GM11168 (cell line): ENCODE data around the gene TMTC1.
"Not testable (repeated sequence)": the region's sequence is repeated elsewhere in the genome, so short reads cannot be mapped to it uniquely, and the experiment has no call there.

Experiments used
- in situ Hi-C: fragments of 300-500 bp; cut with MboI; formaldehyde crosslinking; loops from one replicate; pipeline ENCODE4 v1.12.0; 2022; ENCODE audit warnings: low sequenced_read_pairs; ENCODE audit not compliant: unreplicated experiment

The TMTC1 gene

DNA sequence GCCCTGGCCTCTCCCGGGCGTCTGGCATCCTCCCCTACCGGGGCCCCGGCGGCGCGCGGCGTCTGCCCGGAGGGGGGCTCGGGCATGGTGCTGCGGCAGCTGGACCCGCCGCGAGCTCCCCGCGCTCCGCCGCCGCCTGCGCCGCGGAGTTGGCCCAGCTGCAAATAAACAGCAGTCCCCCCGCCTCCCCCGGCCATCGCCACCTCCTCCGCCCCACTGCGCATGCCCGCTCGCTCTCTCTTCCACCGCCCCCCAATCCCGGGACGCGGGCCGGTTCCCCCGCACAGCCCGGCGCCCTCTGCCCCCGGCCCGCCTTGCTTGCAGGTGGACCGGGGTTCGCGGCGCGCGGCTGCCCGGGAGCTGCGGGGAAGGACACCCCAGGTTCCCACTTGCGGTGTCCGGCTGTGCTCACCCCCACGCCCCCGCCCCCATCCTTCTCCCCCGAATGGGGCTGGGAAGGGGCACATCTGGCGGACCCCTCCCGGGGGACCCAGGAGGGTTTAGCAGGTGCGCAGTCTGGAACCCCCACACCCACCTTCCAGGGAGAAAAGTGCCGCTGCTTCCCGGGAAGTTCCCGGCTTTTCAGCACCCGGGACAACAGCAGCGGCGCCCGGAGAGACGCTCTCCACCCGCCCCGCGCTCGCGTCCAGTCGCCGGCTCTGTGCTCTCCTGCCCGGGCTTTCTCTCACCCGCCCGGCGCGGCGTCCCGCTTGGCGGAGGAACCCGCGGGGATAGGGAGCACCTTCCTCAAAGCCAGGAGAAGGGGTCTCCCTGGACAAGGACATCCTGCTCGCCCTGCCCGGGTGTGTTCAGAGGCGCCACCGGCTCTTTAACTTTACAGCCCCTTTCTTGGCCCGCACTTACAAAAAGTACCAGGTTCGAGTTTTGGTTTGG lies at the start of gene TMTC1:
Gene TMTC1, minus strand, starts transcription at position 170 of the 894 bp plus-strand sequence. CDS start 191 bp downstream, outside the sequence.
- in situ Hi-C loops: no loop called here

DNA sequence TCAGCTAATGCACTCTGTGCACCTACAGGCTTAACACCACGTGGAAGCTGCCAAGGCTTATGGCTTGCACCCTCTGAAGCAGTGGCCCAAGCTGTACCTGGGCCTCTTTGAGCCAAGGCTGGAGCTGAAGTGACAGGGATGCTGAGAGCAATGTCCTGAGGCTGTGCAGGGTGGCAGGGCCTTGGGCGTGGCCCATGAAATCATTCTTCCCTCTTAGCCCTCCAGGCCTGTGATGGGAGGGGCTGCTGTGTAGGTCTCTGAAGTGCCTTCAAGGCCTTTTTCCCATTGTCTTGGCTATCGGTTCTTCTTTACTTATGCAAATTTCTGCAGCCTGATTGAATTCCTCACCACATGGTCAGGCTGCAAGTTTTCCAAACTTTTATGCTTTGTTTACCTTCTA lies 47.4 kb upstream of the TMTC1 start:
- in situ Hi-C loops: no loop called here

DNA sequence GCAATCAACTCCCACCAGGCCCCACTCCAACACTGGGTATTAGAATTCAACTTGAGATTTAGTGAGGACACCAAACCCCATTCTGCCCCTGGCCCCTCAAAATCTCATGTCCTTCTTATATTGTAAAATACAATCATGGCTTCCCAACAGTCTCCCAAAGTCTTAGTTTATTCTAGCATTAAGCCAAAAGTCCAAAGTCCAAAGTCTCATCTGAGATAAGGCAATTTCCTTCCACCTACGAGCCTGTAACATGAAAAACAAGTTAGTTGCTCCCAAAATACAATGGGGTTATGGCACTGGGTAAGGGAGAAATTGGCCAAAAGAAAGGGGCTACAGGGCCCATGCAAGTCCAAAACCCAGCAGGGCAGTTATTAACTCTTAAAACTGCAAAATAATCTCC lies 46.6 kb upstream of the TMTC1 start:
- in situ Hi-C loops: no loop called here

DNA sequence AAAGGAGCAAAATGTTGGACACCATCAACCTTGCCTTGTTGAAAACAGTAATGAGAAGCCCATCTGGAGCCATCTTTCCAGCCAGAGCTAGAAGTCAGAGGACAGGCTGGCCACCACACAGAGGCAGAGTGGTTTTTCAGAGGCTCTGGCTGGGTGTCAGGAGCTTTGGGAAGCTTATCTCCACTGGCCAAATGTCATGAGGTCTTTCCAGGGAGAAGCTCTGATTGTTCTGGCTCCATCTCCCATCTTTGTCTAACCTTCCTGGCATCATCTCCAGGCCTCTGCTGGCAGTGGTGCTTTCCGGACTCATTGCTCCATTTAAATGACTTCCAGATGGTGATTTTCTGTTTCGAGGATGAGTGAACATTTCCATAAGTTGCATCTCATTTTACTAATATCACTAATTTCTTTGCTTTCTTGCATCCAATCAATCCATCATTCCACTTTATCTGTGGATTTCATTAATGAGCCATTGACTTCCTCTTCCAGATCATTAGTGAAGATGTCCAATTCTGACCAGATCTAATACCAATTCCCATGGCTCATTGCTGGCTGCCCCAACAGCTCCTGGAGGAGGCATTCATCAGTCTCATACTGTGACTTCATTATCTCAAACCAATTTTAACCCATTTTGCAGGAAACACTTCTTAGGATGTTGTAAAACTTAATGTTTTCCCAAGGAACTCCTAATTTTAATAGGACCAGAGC lies 35.3 kb upstream of the TMTC1 start:
- in situ Hi-C loops: no loop called here

DNA sequence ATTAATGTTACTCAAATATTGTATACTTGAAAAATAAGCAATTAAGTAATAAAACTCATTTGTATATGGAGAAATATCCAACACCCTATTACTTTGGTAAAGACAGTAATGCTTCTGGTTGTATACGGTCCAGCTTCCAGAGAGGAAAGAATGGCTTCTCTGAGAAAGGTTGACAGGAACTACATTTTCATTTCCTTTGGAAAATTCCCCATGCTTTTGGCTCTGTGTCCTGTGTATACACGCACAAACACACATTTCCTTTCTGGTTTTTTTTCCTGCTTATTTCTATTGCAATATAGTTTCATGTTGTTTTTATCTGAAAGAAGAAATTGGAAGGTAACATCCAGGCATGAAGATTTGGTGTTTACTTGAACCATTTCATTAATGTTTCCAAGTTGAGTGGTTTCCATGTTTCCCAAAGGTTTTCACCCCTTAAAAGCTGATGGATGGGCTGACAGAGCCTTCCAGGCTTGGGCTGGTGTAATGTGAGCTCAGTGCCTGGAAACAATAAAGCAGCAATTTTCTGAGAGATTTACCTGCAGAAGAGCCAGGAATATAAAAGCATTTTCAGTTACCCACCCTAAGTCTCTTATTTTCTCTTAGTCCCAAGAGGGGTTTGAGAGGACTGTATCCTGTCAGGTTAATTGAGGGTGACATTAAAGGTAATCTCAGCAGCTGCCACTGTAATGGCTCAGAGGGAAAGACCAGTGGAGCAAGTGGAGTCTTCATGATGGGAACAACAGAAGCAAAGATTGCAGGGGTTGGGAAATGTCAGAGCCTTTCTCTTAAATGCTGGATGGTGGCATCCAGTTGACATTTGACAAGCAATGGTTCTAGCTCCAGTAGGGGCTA lies 33.4 kb upstream of the TMTC1 start:
- in situ Hi-C loops: no loop called here

DNA sequence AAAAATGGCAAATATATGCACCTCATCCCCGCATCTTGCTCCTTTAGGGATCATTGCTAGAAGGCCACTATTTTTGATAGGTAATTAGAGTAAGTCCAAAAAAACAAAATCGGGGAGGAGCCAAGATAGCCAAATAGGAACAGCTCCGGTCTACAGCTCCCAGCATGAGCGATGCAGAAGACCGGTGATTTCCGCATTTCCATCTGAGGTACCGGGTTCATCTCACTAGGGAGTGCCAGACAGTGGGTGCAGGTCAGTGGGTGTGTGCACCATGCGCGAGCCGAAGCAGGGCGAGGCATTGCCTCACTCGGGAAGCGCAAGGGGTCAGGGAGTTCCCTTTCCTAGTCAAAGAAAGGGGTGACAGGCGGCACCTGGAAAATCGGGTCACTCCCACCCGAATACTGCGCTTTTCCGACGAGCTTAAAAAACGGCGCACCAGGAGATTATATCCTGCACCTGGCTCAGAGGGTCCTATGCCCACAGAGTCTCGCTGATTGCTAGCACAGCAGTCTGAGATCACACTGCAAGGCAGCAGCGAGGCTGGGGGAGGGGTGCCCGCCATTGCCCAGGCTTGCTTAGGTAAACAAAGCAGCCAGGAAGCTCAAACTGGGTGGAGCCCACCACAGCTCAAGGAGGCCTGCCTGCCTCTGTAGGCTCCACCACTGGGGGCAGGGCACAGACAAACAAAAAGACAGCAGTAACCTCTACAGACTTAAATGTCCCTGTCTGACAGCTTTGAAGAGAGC lies 26.0 kb upstream of the TMTC1 start:
- in situ Hi-C loops: not testable (repeated sequence)

DNA sequence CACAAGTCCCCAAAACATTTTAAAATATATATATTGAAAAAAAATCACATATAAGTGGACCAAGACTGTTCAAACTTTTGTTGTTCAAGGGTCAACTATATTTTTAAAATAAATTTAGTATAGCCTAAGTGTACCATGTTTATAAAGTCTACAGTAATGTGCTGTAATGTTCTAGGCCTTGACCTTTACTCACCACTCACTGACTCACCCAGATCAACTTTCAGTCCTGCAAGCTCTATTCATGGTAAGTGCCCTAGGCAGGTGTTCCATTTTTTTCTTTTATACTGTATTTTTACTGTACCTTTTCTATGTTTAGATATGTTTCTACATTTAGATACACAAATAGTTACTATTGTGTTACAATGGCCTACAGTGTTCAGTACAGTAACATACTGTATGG lies 23.4 kb upstream of the TMTC1 start:
- in situ Hi-C loops: no loop called here

DNA sequence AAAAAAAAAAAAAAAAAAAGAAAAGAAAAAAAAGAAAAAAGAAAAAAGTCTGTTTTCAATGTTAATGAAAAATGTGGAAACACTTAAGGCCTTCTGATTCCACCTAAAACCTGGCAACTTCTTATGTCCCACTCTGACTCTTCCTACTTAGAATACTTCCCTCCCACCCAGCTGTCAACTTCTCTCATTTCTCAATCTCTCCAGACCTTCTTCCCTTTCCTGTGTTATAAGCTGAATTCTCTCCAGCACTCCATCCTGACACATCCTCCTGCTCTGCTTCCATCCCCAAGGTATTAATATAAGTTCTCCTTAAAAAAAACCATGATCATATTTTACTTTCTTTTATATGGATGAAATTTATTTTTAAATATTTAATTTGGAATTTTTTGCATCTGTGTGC lies 20.3 kb upstream of the TMTC1 start:
- in situ Hi-C loops: no loop called here

DNA sequence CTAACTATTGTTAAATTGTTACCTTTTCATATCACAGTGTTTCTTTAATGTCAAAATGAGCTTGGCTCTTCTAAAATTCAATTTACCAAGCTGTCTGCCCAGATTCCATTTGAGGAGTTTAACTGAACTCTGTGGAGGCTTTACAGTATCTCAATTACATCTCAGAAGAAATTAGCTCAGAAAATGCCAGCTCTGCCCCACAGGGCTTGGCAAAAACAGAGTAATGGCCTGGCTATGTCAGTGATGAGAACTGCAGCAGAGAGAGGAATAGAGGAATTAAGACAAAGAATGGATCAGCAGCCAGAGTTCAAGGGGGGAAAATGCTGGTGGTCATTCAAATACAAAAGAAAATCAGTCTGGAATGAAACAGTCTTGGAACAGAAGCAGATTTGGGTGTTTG lies 15.8 kb upstream of the TMTC1 start:
- in situ Hi-C loops: no loop called here

DNA sequence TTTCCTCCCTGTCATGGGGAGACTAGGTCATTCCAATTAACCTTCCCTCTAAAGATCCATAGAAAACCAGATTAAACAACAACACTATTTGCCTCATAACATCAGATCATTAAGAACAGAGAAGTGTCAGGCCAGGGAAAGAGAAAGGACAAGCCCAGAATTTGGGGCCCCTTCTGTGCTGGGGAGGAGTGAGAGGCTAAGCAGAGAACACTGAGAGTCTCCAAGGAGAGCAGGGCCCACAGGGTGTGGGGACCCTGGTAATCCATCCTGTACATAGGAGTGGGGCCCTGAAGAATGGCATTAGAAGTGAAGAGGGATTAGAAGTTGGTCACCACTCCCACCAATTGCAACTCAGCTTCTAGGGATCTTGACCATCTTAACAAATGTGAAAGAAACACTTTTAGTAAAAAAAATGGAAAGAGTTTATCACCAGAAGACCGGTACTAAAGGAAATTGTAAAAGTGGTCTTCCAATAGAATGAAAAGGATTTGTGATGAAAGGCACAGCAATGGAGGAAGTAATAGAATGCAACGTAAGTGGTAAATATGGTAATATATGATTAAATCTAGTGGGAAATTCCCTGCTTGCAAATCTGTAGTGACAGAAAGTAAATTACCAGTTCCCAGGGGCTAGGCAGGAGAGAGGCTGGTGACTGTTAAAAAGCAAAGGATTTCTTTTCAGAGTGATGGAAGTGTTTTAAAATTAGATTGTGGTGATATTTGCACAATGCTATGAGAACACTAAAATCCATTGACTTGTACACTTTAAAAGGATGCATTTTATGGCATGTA lies 14.0 kb upstream of the TMTC1 start:
- in situ Hi-C loops: no loop called here

DNA sequence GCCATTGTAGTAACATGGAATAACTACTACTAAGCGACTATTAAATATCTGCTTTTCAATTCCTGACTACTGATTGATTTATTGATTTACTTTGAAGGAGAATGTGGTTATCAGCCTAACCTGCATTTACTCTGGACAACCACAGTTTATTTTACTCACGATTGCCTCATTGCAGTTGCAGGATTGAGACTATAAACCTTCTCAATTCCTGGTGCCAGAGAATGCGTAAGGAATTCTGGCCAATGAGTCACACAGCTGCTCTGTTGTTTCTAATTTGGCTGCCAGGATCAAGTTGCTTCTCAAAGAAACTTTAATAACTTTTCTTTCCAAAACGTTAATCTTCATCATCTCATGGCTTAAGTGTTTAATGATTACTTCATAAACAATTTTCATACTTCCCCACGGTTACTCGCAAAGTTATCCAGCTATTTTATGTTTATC lies 13.1 kb upstream of the TMTC1 start:
- in situ Hi-C loops: no loop called here

DNA sequence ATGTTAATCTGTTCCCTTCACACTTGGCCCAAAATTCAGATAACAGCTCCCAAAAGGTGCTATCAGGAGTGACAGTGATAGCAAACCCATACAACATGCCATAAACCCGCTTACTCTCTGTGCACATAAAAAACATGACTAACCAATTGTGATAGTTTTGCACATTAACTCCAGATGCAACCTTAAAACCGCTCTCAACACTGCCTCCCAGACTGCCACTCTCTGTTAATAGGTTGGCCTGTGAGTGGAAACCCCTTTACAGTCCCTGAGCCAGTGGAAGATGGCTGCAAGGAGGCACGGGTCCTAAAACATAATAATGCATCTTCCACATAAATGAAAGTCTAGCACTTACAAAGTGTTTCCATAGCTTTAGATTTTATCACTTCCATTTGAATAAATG lies 12.0 kb upstream of the TMTC1 start:
- in situ Hi-C loops: no loop called here

DNA sequence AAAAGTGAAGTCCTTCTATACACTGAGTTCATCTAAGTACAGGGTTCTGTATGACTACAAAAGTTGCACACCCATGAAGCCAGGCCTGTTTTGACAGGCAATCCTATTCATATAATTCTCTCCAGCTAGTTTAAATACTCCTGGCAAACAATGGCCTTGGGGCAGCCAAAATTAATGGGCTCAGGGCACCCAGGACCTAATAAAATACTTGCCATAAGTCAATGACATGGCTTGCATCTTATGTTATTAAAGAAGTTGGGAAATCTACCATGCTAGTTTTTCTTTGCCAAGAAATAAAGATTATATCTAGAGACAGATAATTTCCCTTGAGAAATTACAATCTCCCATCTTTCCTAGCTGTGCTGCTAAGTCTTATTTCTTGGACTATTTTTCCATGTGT lies 11.1 kb upstream of the TMTC1 start:
- in situ Hi-C loops: no loop called here

DNA sequence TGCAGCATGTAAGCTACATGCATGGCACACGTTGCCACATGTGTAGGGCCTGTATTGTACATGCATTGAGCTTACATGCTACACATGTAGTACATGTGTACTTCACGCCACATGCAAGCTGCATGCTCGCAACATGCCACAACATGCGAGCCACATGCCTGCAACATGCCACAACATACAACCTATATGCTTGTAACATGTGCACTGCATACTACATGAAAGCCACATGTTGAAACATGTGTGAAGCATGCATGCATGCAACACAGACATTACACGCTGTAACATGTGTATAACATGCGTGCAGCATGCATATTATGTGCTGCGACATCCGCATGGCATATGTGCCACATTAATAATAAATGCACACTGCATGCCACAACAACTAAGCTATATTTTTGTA lies 9.1 kb upstream of the TMTC1 start:
- in situ Hi-C loops: no loop called here

DNA sequence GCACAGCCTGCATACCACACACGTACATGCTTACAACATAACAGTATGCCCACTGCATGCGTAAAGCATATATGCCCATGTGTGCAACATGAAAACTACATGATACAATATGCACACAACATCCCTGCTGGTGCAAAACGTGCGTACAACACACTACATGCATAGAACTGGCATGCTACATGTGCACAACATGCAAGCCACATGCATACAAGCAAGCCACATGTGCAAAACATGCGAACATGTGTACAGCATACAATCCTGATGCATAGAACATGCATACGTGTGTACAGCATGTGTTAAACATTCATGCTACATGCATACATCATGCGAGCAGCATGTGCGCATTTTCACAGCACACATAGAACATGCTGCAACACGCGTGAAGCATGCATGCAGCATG lies 8.4 kb upstream of the TMTC1 start:
- in situ Hi-C loops: no loop called here

DNA sequence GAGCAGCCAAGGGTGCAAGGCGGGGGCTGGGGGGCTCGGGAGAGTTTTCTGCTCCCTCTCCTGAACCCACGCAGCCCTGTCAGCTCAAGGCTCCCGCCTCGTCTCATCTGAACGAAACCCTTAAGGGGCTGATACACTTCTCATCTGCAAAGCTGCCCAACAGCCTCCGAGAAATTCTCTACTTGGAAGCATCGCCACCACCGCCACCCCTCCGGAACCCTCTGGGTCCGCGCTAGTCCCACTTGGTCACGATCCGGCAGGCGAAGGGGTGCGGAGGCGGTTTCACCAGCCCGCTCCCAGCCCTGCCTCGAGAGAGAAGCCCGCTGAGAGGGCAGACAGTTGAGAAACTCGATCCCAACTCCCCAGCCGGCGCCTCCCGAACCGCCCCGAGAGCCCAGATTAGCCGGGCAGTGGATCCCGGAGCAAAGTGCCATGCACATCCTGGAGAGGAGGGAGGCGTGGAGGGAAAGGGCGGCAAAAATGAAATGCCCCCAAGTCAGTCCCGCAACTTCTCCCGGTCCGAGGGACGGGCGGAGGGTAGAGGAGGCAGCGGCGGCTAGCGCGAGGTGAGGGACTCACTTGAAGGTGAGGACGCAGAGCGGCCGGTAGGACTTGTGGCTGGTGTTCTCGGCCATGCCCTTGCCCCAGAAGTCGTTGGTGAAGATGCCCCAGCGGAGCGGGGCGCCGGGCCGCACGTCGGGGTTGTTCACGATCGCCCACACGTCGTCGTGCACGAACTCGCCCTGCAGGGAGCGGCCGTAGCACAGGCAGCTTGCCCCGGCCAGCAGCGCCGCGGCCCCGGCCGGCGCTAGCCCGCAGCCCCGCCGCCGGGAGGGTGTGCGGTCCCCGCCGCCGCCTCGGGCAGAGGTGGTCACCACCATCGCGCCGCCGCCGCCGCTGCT lies 620 bp downstream of the TMTC1 start:
- in situ Hi-C loops: no loop called here

DNA sequence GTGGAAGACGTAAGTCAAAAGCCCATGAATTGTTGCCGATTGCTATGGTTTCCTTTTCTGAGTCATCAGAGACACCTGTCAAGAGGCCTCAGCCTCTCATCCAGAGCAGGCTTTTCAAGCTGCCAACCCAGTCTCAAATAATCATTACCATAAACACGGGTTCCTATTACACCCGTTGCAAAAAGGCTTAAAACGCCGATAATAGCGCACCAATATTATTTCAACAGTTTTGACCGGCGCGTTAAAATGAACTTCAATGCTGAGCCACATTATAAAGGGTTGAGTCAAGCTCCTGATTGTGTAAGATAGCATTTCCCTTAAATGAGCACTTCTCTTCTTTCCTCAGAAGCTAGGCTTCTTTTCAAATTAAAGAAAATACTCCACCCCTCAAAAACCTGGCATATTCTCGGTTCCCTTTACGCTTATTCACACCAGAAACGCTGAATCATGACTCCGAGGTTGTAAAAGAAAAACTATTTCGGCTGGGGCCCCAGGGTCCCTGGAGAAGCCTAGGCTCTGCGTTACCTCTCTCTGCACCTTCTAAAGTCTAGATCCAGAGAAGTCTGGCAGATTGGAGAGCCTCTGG lies 1.4 kb downstream of the TMTC1 start:
- in situ Hi-C loops: no loop called here

DNA sequence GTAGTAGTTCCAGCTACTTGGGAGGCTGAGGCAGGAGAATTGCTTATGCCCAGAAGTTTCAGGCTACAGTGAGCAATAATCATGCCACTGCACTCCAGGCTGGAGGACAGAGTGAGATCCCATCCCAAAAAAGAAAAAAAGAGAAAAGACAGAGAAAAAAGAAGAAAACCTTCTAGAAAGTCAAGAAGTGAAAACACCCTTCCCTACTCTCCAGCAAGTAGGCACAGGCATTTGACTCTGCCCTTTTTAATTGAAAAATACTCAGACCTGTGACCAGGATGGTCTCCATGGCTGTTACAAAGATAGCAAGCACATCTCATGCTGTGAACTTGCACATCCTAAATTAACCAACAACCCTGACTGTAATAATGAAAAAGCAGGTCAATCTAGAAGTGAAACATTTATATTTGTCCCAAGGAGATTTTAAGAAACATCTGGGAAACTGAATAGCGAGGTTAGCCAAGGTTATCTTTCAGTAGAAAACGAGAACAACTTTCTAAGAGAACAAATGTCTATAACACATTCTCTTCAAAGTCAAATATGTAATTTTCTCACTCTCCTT lies 2.0 kb downstream of the TMTC1 start:
- in situ Hi-C loops: no loop called here
